Stomach (tissue), 4 donors: ENCODE data around the gene CYB561D1.

ENCODE experiments used
- CTCF ChIP-seq, 7 experiments: fragments of 450-650 bp in 4 of 7; fragments of 200-600 bp in 3 of 7; sonication (generic) in 3 of 7; IDR thresholded peaks; one replicate each; pipeline ENCODE4 v1.5.1; 2016 to 2019; ENCODE audit warnings: antibody characterized with exemption in 7 of 7, control low read depth in 2 of 7, mild to moderate bottlenecking in 1 of 7
- POLR2A ChIP-seq, 4 donors: fragments of 450-650 bp; IDR thresholded peaks; one replicate each; pipeline ENCODE4 v1.6.1; 2016; ENCODE audit warnings: antibody characterized with exemption in 4 of 4, control low read depth in 2 of 4, mild to moderate bottlenecking in 1 of 4, moderate library complexity in 1 of 4
- POLR2AphosphoS5 ChIP-seq, 3 donors: sonication (generic); formaldehyde crosslinking; IDR thresholded peaks; one replicate each; pipeline ENCODE4 v1.6.1; 2016; ENCODE audit warnings: antibody characterized with exemption in 3 of 3

- TF ChIP-seq POLR2A (IDR thresholded peaks at IDR 0.05) (no peak), CTCF (IDR thresholded peaks at IDR 0.05) (no peak), POLR2AphosphoS5 (IDR thresholded peaks at IDR 0.05) (no peak)
Measured at GRCh38 chr1:109482242-109482641, 11.7 kb upstream of the CYB561D1 start.
